ENCODE results near the gene STAB2. TPM values are rescaled to one million over a fixed set of nuclear protein-coding genes. Genes with fewer than 3 reads are reported as not detected.

STAB2 gene
- total RNA-seq, 1 experiment from 2014 or later: not detected

GRCh38 chr12:103596981-103597380 is 9.9 kb downstream of the STAB2 start:
- Histone ChIP-seq H3K27me3 (ENCODE audit: insufficient read depth, low read length) (no peaks in the 10 kb centered on the region), H3K9me3 (ENCODE audit: control insufficient read depth in 1 of 2, insufficient read depth in 1 of 2, low read depth in 1 of 2, low read length in 2 of 2) (no peaks in the 10 kb centered on the region), H2AFZ (ENCODE audit: low read depth, low read length, poor library complexity, severe bottlenecking) (no peak overlapping the region), H3K9ac (ENCODE audit: low read length) (no peak overlapping the region), H3K4me2 (ENCODE audit: low read length) (no peak overlapping the region), H3K9me2 (ENCODE audit: insufficient read depth) (no peaks in the 10 kb centered on the region), H3K4me1 (ENCODE audit: control insufficient read depth in 1 of 2, insufficient read depth in 2 of 2, low read length in 2 of 2) (no peaks in the 10 kb centered on the region), H3K4me3 (replicated peaks in 1 of 2; ENCODE audit: low read depth in 1 of 2, low read length in 2 of 2) (no peak overlapping the region), H4K20me1 (ENCODE audit: insufficient read depth) (no peaks in the 10 kb centered on the region), H3K79me2 (ENCODE audit: insufficient read depth, low read length) (no peaks in the 10 kb centered on the region), H3K36me3 (ENCODE audit: control insufficient read depth in 1 of 2, insufficient read depth in 2 of 2, low read length in 2 of 2) (no peaks in the 10 kb centered on the region), H3K27ac (ENCODE audit: low read depth, low read length) (no peak overlapping the region)
- no peak for ATAC-seq
- RAD21 ChIA-PET (ENCODE audit: low non-redundant PET in 1 of 2, low total read pairs in 2 of 2, uncharacterized antibody in 2 of 2, unreplicated experiment in 2 of 2): no interaction called here
- no peak for DNase-seq (ENCODE audit: low read depth, low spot score)
- POLR2A ChIA-PET: no interaction called here
- no TSS peak for BruUV-seq (replicated peaks)
- intact Hi-C loops (cut with micrococcal nuclease): no loop called here
- TF ChIP-seq ZNF274 (IDR thresholded peaks at IDR 0.05; ENCODE audit: low read depth, low read length) (no peak), EZH2 (IDR thresholded peaks at IDR 0.05) (no peak), CEBPB (IDR thresholded peaks at IDR 0.05; ENCODE audit: low read depth) (no peak), ELF1 (IDR thresholded peaks at IDR 0.05; ENCODE audit: borderline replicate concordance, low read depth) (no peak), RAD21 (IDR thresholded peaks at IDR 0.05; ENCODE audit: low read depth) (no peak), YY1 (IDR thresholded peaks at IDR 0.05; ENCODE audit: extremely low read depth, insufficient replicate concordance, low read depth, low read length) (no peak), ZBTB33 (IDR thresholded peaks at IDR 0.05; ENCODE audit: extremely low read depth, insufficient replicate concordance, low read length) (no peak), EZH2phosphoT487 (IDR thresholded peaks at IDR 0.05; ENCODE audit: borderline replicate concordance) (no peak), EGR1 (IDR thresholded peaks at IDR 0.05; ENCODE audit: low read depth) (no peak), SRF (IDR thresholded peaks at IDR 0.05; ENCODE audit: low read depth) (no peak), TCF7L2 (IDR thresholded peaks at IDR 0.05; ENCODE audit: borderline replicate concordance, extremely low read depth, insufficient read depth, insufficient read length) (no peak), ZFX (IDR thresholded peaks at IDR 0.05) (no peak)
- TF ChIP-seq, protein P1, sequence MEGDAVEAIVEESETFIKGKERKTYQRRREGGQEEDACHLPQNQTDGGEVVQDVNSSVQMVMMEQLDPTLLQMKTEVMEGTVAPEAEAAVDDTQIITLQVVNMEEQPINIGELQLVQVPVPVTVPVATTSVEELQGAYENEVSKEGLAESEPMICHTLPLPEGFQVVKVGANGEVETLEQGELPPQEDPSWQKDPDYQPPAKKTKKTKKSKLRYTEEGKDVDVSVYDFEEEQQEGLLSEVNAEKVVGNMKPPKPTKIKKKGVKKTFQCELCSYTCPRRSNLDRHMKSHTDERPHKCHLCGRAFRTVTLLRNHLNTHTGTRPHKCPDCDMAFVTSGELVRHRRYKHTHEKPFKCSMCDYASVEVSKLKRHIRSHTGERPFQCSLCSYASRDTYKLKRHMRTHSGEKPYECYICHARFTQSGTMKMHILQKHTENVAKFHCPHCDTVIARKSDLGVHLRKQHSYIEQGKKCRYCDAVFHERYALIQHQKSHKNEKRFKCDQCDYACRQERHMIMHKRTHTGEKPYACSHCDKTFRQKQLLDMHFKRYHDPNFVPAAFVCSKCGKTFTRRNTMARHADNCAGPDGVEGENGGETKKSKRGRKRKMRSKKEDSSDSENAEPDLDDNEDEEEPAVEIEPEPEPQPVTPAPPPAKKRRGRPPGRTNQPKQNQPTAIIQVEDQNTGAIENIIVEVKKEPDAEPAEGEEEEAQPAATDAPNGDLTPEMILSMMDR (IDR thresholded peaks at IDR 0.05 in 2 of 3, conservative IDR thresholded peaks at IDR 0.05 in 1 of 3; ENCODE audit: borderline replicate concordance in 1 of 3, insufficient read depth in 1 of 3, low read depth in 2 of 3, low read length in 2 of 3): no peak
- CTCF ChIA-PET: no interaction called here
